GM23248 (cell line): ENCODE measurements around the gene ALDH1A2.

Experiments
- EZH2 ChIP-seq: fragments of 200-600 bp; sonication (generic); IDR thresholded peaks from 2 replicates; pipeline ENCODE4 v1.6.1; 2018; ENCODE audit warnings: antibody characterized with exemption, mild to moderate bottlenecking; ENCODE audit not compliant: insufficient read depth, poor library complexity, severe bottlenecking
- EZH2phosphoT487 ChIP-seq: fragments of 200-600 bp; sonication (generic); IDR thresholded peaks from 2 replicates; pipeline ENCODE4 v1.6.1; 2018; ENCODE audit warnings: antibody characterized with exemption, moderate library complexity, mild to moderate bottlenecking, low read depth; ENCODE audit not compliant: insufficient read depth

DNA sequence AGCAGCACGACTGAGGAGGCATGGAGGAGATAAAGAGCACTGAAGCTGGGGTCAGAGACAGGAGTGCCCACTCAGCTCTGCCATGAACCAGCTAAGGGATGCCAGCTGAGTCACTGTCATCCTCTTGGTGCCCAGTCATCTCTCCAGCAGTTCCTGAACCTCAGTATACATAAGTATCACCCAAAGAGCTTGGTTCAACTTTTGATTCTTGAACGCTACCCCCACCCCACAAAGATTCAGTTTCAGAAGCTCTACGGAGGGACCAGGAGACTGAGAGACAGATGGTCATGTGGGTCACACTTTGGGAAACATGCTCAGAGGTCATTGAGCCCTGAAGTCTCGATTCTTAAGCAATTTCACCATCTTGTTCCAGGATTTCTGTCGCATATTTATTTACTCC, 108.4 kb downstream of the ALDH1A2 start:
- no peak for TF ChIP-seq EZH2
- no peak for TF ChIP-seq EZH2phosphoT487
